WTC11 (cell line): ENCODE data around the gene IFIT3. TPM values are rescaled to one million over a fixed set of nuclear protein-coding genes. Genes with fewer than 3 reads are reported as not detected.

Source experiments
- ATAC-seq: fragments of 200-7000 bp; cut with Tn5 transposase; 2 replicates; pipeline ENCODE4 v1.10.0; 2021; ENCODE audit warnings: mild to moderate bottlenecking, moderate library complexity
- CTCF ChIA-PET: fragments of 300-600 bp; sonication (Branson Sonifier 250); formaldehyde crosslinking; loops from one replicate; lab custom pipeline; 2021; ENCODE audit warnings: antibody characterized with exemption; lab: Charles Lee
- POLR2A ChIA-PET: fragments of 350-600 bp; sonication (Branson Sonifier 250); formaldehyde crosslinking; loops from one replicate; lab custom pipeline; 2021; ENCODE audit warnings: antibody characterized with exemption; lab: Charles Lee
- DNase-seq: peaks from one replicate; pipeline ENCODE4 v3.0.0; 2021; ENCODE audit warnings: low spot score
- H3K27ac Mint-ChIP-seq: 2 replicates; pipeline ENCODE4 v1.8.0; 2021; ENCODE audit warnings: mixed read lengths
- H3K27me3 Mint-ChIP-seq: 2 replicates; pipeline ENCODE4 v1.8.0; 2021; ENCODE audit warnings: low read depth, mild to moderate bottlenecking, moderate library complexity, mixed read lengths
- H3K36me3 Mint-ChIP-seq: 2 replicates; pipeline ENCODE4 v1.8.0; 2021; ENCODE audit warnings: mixed read lengths
- H3K4me1 Mint-ChIP-seq: 2 replicates; pipeline ENCODE4 v1.8.0; 2022; ENCODE audit warnings: mixed read lengths
- H3K4me3 Mint-ChIP-seq: 2 replicates; pipeline ENCODE4 v1.8.0; 2021; ENCODE audit warnings: mild to moderate bottlenecking, moderate library complexity, mixed read lengths
- H3K9me3 Mint-ChIP-seq: 2 replicates; pipeline ENCODE4 v1.8.0; 2021; ENCODE audit warnings: mixed read lengths
- CBFB ChIP-seq: sonication (generic); formaldehyde crosslinking; IDR thresholded peaks from 2 replicates; pipeline ENCODE4 v1.8.1; 2022; ENCODE audit warnings: mild to moderate bottlenecking, low read depth, missing genetic modification reagents
- CREB1 ChIP-seq: sonication (generic); formaldehyde crosslinking; IDR thresholded peaks from 2 replicates; pipeline ENCODE4 v1.8.0; 2023; ENCODE audit warnings: mild to moderate bottlenecking, missing genetic modification reagents
- ETV6 ChIP-seq: sonication (generic); formaldehyde crosslinking; IDR thresholded peaks from 2 replicates; pipeline ENCODE4 v1.8.1; 2022; ENCODE audit warnings: mild to moderate bottlenecking, missing genetic modification reagents
- FOXP1 ChIP-seq: sonication (generic); formaldehyde crosslinking; IDR thresholded peaks from 2 replicates; pipeline ENCODE4 v1.8.0; 2022; ENCODE audit warnings: missing genetic modification reagents, mild to moderate bottlenecking, moderate library complexity, borderline replicate concordance
- GABPB1 ChIP-seq: sonication (generic); formaldehyde crosslinking; IDR thresholded peaks from 2 replicates; pipeline ENCODE4 v1.8.1; 2023; ENCODE audit warnings: mild to moderate bottlenecking, missing genetic modification reagents
- GRHL2 ChIP-seq: fragments of 250-450 bp; sonication (Bioruptor Pico); IDR thresholded peaks from 2 replicates; pipeline ENCODE4 v1.8.0; 2022; ENCODE audit warnings: mild to moderate bottlenecking, moderate library complexity; ENCODE audit not compliant: insufficient replicate concordance, severe bottlenecking
- IRF2 ChIP-seq: sonication (generic); formaldehyde crosslinking; IDR thresholded peaks from 2 replicates; pipeline ENCODE4 v1.8.0; 2022; ENCODE audit warnings: low read depth, missing genetic modification reagents, borderline replicate concordance
- KAT7 ChIP-seq: sonication (generic); formaldehyde crosslinking; IDR thresholded peaks from 2 replicates; pipeline ENCODE4 v1.8.1; 2023; ENCODE audit warnings: missing genetic modification reagents, mild to moderate bottlenecking, borderline replicate concordance
- NR3C1 ChIP-seq: sonication (generic); formaldehyde crosslinking; conservative IDR thresholded peaks from 2 replicates; pipeline ENCODE4 v1.8.1; 2023; ENCODE audit warnings: low read depth, mild to moderate bottlenecking, missing genetic modification reagents
- TP53 ChIP-seq: sonication (generic); formaldehyde crosslinking; IDR thresholded peaks from 2 replicates; pipeline ENCODE4 v1.8.1; 2023; ENCODE audit warnings: mild to moderate bottlenecking, missing genetic modification reagents
- ZBTB21 ChIP-seq: sonication (generic); formaldehyde crosslinking; IDR thresholded peaks from 2 replicates; pipeline ENCODE4 v1.8.1; 2023; ENCODE audit warnings: mild to moderate bottlenecking, missing genetic modification reagents, borderline replicate concordance
- ZNF219 ChIP-seq: sonication (generic); formaldehyde crosslinking; IDR thresholded peaks from 2 replicates; pipeline ENCODE4 v1.8.0; 2023; ENCODE audit warnings: missing genetic modification reagents, mild to moderate bottlenecking, borderline replicate concordance
- ZNF423 ChIP-seq: fragments of 250-450 bp; sonication (Bioruptor Pico); IDR thresholded peaks from 2 replicates; pipeline ENCODE4 v2.1.2; 2022; ENCODE audit warnings: mild to moderate bottlenecking, moderate library complexity
- total RNA-seq: library from RNA; stranded (reverse); gene quantifications from 3 replicates; pipeline ENCODE4 v1.2.3, GENCODE V29; 2021
- TF ChIP-seq, protein P1 (sequence below): sonication (generic); formaldehyde crosslinking; conservative IDR thresholded peaks from 2 replicates; pipeline ENCODE4 v1.8.1; 2022; ENCODE audit warnings: mild to moderate bottlenecking, missing genetic modification reagents
- TF ChIP-seq, protein P2 (sequence below): sonication (generic); formaldehyde crosslinking; IDR thresholded peaks from 2 replicates; pipeline ENCODE4 v1.8.1; 2023; ENCODE audit warnings: mild to moderate bottlenecking, missing genetic modification reagents, borderline replicate concordance
- TF ChIP-seq, protein P3 (sequence below): sonication (generic); formaldehyde crosslinking; IDR thresholded peaks from 2 replicates; pipeline ENCODE4 v1.8.0; 2023; ENCODE audit warnings: missing genetic modification reagents
- TF ChIP-seq, protein P4 (sequence below): fragments of 200-600 bp; IDR thresholded peaks from 2 replicates; pipeline ENCODE4 v1.8.0; 2022; ENCODE audit warnings: antibody characterized with exemption
- TF ChIP-seq, protein P5 (sequence below): fragments of 250-450 bp; sonication (Bioruptor Pico); IDR thresholded peaks from 2 replicates; pipeline ENCODE4 v1.9.0; 2021; ENCODE audit warnings: mild to moderate bottlenecking, borderline replicate concordance
- TF ChIP-seq, protein P6 (sequence below): fragments of 250-450 bp; sonication (Bioruptor Pico); IDR thresholded peaks from 2 replicates; pipeline ENCODE4 v1.9.0; 2021; ENCODE audit warnings: mild to moderate bottlenecking

Gene IFIT3
- total RNA-seq, 1 experiment from 2014 or later: 0.42 TPM

DNA sequence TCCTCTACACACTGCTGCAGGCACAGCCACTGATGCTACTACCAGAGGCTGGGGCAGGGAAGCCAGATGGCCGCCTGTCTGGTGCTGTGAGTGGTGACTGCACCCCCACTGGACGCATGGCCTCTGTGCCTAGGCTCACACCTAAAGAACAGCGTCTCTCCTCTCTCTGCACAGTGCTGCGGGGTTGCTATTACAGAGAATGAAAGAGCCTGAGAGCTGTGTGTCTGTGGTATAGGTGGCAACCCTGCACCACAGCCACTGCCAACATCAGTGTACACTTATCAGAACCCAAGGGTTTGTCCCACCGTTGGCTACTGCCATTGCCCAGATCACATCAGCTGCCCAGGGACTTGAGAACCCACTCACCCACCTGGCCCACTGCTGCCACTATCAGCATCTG is 30.0 kb upstream of the IFIT3 start:
- Mint-ChIP-seq H3K36me3 (no peaks in the 10 kb centered on the region), H3K27ac (no peak overlapping the region), H3K4me1 (peaks cover 14% of the 10 kb centered on the region), H3K27me3 (no peaks in the 10 kb centered on the region), H3K9me3 (no peaks in the 10 kb centered on the region; the same call in 1 of the 2 replicates), H3K4me3 (no peak overlapping the region)
- no peak for TF ChIP-seq NR3C1 (CRISPR knock-in tag)
- TF ChIP-seq ZBTB21 (CRISPR knock-in tag): no peak
- no peak for TF ChIP-seq ZNF219 (CRISPR knock-in tag)
- TF ChIP-seq TP53 (CRISPR knock-in tag): no peak
- no peak for TF ChIP-seq ETV6
- TF ChIP-seq, protein P1, sequence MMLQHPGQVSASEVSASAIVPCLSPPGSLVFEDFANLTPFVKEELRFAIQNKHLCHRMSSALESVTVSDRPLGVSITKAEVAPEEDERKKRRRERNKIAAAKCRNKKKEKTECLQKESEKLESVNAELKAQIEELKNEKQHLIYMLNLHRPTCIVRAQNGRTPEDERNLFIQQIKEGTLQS: no peak
- TF ChIP-seq, protein P2, sequence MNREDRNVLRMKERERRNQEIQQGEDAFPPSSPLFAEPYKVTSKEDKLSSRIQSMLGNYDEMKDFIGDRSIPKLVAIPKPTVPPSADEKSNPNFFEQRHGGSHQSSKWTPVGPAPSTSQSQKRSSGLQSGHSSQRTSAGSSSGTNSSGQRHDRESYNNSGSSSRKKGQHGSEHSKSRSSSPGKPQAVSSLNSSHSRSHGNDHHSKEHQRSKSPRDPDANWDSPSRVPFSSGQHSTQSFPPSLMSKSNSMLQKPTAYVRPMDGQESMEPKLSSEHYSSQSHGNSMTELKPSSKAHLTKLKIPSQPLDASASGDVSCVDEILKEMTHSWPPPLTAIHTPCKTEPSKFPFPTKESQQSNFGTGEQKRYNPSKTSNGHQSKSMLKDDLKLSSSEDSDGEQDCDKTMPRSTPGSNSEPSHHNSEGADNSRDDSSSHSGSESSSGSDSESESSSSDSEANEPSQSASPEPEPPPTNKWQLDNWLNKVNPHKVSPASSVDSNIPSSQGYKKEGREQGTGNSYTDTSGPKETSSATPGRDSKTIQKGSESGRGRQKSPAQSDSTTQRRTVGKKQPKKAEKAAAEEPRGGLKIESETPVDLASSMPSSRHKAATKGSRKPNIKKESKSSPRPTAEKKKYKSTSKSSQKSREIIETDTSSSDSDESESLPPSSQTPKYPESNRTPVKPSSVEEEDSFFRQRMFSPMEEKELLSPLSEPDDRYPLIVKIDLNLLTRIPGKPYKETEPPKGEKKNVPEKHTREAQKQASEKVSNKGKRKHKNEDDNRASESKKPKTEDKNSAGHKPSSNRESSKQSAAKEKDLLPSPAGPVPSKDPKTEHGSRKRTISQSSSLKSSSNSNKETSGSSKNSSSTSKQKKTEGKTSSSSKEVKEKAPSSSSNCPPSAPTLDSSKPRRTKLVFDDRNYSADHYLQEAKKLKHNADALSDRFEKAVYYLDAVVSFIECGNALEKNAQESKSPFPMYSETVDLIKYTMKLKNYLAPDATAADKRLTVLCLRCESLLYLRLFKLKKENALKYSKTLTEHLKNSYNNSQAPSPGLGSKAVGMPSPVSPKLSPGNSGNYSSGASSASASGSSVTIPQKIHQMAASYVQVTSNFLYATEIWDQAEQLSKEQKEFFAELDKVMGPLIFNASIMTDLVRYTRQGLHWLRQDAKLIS (CRISPR knock-in tag): no peak
- TF ChIP-seq GRHL2 (CRISPR knock-in tag): no peak
- TF ChIP-seq CBFB (CRISPR knock-in tag): no peak
- no peak for DNase-seq
- ChIA-PET CTCF (no interaction called here), POLR2A (no interaction called here)
- no peak for ATAC-seq

DNA sequence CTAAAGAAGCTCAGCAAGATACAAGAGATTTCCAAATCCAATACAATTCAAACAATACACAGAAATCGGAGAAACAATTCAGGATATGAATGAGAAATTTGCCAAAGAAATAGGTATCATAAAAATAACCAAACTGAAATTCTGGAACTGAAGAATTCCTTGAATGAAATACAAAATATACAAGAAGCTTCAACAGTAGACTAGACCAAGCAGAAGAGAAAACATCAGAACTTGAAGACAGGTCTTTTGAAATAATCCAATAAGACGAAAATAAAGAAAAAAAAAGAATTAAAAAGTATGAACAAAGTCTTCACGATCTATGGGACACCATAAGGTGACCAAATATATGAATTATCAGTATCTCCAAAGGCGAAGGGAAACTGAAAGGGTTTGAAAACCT is 28.8 kb upstream of the IFIT3 start:
- POLR2A ChIA-PET: no interaction called here
- peaks cover 16% of the 10 kb centered on the region for H3K4me1 Mint-ChIP-seq
- H3K9me3 Mint-ChIP-seq: no peaks in the 10 kb centered on the region; the same call in 1 of the 2 replicates
- H3K36me3 Mint-ChIP-seq: no peaks in the 10 kb centered on the region
- CTCF ChIA-PET: no interaction called here
- ATAC-seq: no peak
- DNase-seq: no peak
- H3K27me3 Mint-ChIP-seq: no peaks in the 10 kb centered on the region
- H3K4me3 Mint-ChIP-seq: no peak overlapping the region
- no peak overlapping the region for H3K27ac Mint-ChIP-seq
- TF ChIP-seq, protein P3, sequence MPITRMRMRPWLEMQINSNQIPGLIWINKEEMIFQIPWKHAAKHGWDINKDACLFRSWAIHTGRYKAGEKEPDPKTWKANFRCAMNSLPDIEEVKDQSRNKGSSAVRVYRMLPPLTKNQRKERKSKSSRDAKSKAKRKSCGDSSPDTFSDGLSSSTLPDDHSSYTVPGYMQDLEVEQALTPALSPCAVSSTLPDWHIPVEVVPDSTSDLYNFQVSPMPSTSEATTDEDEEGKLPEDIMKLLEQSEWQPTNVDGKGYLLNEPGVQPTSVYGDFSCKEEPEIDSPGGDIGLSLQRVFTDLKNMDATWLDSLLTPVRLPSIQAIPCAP (CRISPR knock-in tag): no peak
- TF ChIP-seq, protein P4, sequence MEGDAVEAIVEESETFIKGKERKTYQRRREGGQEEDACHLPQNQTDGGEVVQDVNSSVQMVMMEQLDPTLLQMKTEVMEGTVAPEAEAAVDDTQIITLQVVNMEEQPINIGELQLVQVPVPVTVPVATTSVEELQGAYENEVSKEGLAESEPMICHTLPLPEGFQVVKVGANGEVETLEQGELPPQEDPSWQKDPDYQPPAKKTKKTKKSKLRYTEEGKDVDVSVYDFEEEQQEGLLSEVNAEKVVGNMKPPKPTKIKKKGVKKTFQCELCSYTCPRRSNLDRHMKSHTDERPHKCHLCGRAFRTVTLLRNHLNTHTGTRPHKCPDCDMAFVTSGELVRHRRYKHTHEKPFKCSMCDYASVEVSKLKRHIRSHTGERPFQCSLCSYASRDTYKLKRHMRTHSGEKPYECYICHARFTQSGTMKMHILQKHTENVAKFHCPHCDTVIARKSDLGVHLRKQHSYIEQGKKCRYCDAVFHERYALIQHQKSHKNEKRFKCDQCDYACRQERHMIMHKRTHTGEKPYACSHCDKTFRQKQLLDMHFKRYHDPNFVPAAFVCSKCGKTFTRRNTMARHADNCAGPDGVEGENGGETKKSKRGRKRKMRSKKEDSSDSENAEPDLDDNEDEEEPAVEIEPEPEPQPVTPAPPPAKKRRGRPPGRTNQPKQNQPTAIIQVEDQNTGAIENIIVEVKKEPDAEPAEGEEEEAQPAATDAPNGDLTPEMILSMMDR: no peak
- TF ChIP-seq FOXP1: no peak
- no peak for TF ChIP-seq KAT7
- TF ChIP-seq CREB1 (CRISPR knock-in tag): no peak
- TF ChIP-seq, protein P5, sequence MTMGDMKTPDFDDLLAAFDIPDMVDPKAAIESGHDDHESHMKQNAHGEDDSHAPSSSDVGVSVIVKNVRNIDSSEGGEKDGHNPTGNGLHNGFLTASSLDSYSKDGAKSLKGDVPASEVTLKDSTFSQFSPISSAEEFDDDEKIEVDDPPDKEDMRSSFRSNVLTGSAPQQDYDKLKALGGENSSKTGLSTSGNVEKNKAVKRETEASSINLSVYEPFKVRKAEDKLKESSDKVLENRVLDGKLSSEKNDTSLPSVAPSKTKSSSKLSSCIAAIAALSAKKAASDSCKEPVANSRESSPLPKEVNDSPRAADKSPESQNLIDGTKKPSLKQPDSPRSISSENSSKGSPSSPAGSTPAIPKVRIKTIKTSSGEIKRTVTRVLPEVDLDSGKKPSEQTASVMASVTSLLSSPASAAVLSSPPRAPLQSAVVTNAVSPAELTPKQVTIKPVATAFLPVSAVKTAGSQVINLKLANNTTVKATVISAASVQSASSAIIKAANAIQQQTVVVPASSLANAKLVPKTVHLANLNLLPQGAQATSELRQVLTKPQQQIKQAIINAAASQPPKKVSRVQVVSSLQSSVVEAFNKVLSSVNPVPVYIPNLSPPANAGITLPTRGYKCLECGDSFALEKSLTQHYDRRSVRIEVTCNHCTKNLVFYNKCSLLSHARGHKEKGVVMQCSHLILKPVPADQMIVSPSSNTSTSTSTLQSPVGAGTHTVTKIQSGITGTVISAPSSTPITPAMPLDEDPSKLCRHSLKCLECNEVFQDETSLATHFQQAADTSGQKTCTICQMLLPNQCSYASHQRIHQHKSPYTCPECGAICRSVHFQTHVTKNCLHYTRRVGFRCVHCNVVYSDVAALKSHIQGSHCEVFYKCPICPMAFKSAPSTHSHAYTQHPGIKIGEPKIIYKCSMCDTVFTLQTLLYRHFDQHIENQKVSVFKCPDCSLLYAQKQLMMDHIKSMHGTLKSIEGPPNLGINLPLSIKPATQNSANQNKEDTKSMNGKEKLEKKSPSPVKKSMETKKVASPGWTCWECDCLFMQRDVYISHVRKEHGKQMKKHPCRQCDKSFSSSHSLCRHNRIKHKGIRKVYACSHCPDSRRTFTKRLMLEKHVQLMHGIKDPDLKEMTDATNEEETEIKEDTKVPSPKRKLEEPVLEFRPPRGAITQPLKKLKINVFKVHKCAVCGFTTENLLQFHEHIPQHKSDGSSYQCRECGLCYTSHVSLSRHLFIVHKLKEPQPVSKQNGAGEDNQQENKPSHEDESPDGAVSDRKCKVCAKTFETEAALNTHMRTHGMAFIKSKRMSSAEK (CRISPR knock-in tag): no peak
- TF ChIP-seq CBFB (CRISPR knock-in tag): no peak
- TF ChIP-seq, protein P6, sequence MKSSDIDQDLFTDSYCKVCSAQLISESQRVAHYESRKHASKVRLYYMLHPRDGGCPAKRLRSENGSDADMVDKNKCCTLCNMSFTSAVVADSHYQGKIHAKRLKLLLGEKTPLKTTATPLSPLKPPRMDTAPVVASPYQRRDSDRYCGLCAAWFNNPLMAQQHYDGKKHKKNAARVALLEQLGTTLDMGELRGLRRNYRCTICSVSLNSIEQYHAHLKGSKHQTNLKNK (CRISPR knock-in tag): no peak
- TF ChIP-seq, protein P2 (CRISPR knock-in tag): no peak
- TF ChIP-seq IRF2 (CRISPR knock-in tag): no peak
- TF ChIP-seq, protein P1: no peak
- no peak for TF ChIP-seq ZNF423 (CRISPR knock-in tag)
- no peak for TF ChIP-seq ZBTB21 (CRISPR knock-in tag)
- no peak for TF ChIP-seq GABPB1 (CRISPR knock-in tag)
